GM19043 (cell line): ENCODE results near the gene VPS25.

Experiments
- ATAC-seq: cut with Tn5 transposase; IDR thresholded peaks from one replicate; pipeline ENCODE4 v1.9.1; 2021; ENCODE audit warnings: low read depth; ENCODE audit not compliant: unreplicated experiment

VPS25 gene

GRCh38 chr17:42792545-42792944 is 19.3 kb downstream of the VPS25 start:
- no peak for ATAC-seq

GRCh38 chr17:42795061-42795460 is 21.8 kb downstream of the VPS25 start:
- ATAC-seq = no peak

GRCh38 chr17:42795465-42795864 is 22.2 kb downstream of the VPS25 start:
- ATAC-seq = no peak

GRCh38 chr17:42796066-42796758 is 23.0 kb downstream of the VPS25 start:
- no peak for ATAC-seq

- ATAC-seq = no peak
Measured at GRCh38 chr17:42797067-42798007, 24.1 kb downstream of the VPS25 start.

GRCh38 chr17:42798011-42798382 is 24.7 kb downstream of the VPS25 start:
- ATAC-seq = no peak

GRCh38 chr17:42798383-42799380 is 25.4 kb downstream of the VPS25 start, which contains the start of the genes CNTD1 and COA3:
CNTD1 (plus strand) TSS chr17:42798861; CDS start chr17:42799068, 207 bp downstream.
COA3 (minus strand) TSS chr17:42798704; CDS start chr17:42798681, 23 bp downstream.
- ATAC-seq = peak; percentile 74

GRCh38 chr17:42803074-42803883 is 30.0 kb downstream of the VPS25 start:
- no peak for ATAC-seq

- ATAC-seq = no peak
Measured at GRCh38 chr17:42804918-42805367, 31.7 kb downstream of the VPS25 start.

- ATAC-seq = no peak
Measured at GRCh38 chr17:42806249-42806648, 33.0 kb downstream of the VPS25 start.

- ATAC-seq = no peak
Measured at GRCh38 chr17:42809250-42809649, 36.0 kb downstream of the VPS25 start.

- no peak for ATAC-seq
Measured at GRCh38 chr17:42814633-42815399, 41.6 kb downstream of the VPS25 start.

- no peak for ATAC-seq
Measured at GRCh38 chr17:42817866-42818265, 44.6 kb downstream of the VPS25 start.

GRCh38 chr17:42818379-42818778 is 45.1 kb downstream of the VPS25 start:
- ATAC-seq = no peak

GRCh38 chr17:42819939-42820535 is 46.8 kb downstream of the VPS25 start:
- ATAC-seq = no peak

- ATAC-seq = no peak
Measured at GRCh38 chr17:42821176-42821575, 47.9 kb downstream of the VPS25 start.

GRCh38 chr17:42827472-42827871 is 54.2 kb downstream of the VPS25 start:
- ATAC-seq = no peak
